Measurements from ENCODE around the gene ZNF470. TPM values are rescaled to one million over a fixed set of nuclear protein-coding genes. Genes with fewer than 3 reads are reported as not detected.
A peak's percentile ranks its signal among the peaks of the same experiment; 100 is the strongest.

Gene ZNF470
- polyA plus RNA-seq, 1 experiment, result 3.8 TPM

GRCh38 chr19:56538761-56539263 lies 28.5 kb upstream of the ZNF470 start, which contains the start of gene ZFP28:
TSS of gene ZFP28 (plus strand) at chr19:56538948. CDS start at chr19:56539019, 71 bp downstream.
- DNase-seq (ENCODE audit: low read depth, low spot score), result no peak
- peaks cover 55% of the 10 kb centered on the region for H3K9me3 ChIP-seq (ENCODE audit: control insufficient read depth, insufficient read depth, low read length)
- peak within 1 kb of the TSS; percentile 83 for H3K4me3 ChIP-seq (ENCODE audit: low read depth, low read length)
- no peak for TF ChIP-seq CTCF (IDR thresholded peaks at IDR 0.05; ENCODE audit: low read depth, low read length)
- no peaks in the 10 kb centered on the region for H3K27me3 ChIP-seq (ENCODE audit: control insufficient read depth, insufficient read depth, low read length)
- peak within 1 kb of the TSS; percentile 88 for H3K27ac ChIP-seq (ENCODE audit: low read depth, low read length)
- ChIA-PET CTCF (no interaction called here), POLR2A (interaction anchor here (0.7 kb wide), 2 partner anchors 57 to 135 kb away, joined by 3 to 8 read pairs; partner anchors contain the start of gene ZNF71)

GRCh38 chr19:56543776-56544175 lies 23.5 kb upstream of the ZNF470 start:
- no peak for DNase-seq (ENCODE audit: low read depth, low spot score)
- H3K27ac ChIP-seq (ENCODE audit: low read depth, low read length), result no peak overlapping the region
- H3K4me3 ChIP-seq (ENCODE audit: low read depth, low read length), result no peak overlapping the region
- no peaks in the 10 kb centered on the region for H3K27me3 ChIP-seq (ENCODE audit: control insufficient read depth, insufficient read depth, low read length)
- ChIA-PET POLR2A (no interaction called here), CTCF (no interaction called here)
- TF ChIP-seq CTCF (IDR thresholded peaks at IDR 0.05; ENCODE audit: low read depth, low read length), result no peak
- peaks cover 49% of the 10 kb centered on the region for H3K9me3 ChIP-seq (ENCODE audit: control insufficient read depth, insufficient read depth, low read length)

- Histone ChIP-seq H3K9me3 (ENCODE audit: control insufficient read depth, insufficient read depth, low read length) (peaks cover 41% of the 10 kb centered on the region), H3K4me3 (ENCODE audit: low read depth, low read length) (no peak overlapping the region), H3K27me3 (ENCODE audit: control insufficient read depth, insufficient read depth, low read length) (no peaks in the 10 kb centered on the region), H3K27ac (ENCODE audit: low read depth, low read length) (no peak overlapping the region)
- no peak for DNase-seq (ENCODE audit: low read depth, low spot score)
- TF ChIP-seq CTCF (IDR thresholded peaks at IDR 0.05; ENCODE audit: low read depth, low read length), result 0 out of 2 replicates have a peak, but pooled peaks have one; percentile 10
- POLR2A ChIA-PET, result no interaction called here
- CTCF ChIA-PET, result no interaction called here
Observed at GRCh38 chr19:56547535-56547934, 19.7 kb upstream of the ZNF470 start.

- no peak for DNase-seq (ENCODE audit: low read depth, low spot score)
- H3K27ac ChIP-seq (ENCODE audit: low read depth, low read length), result no peak overlapping the region
- ChIA-PET CTCF (no interaction called here), POLR2A (no interaction called here)
- peaks cover 36% of the 10 kb centered on the region for H3K9me3 ChIP-seq (ENCODE audit: control insufficient read depth, insufficient read depth, low read length)
- TF ChIP-seq CTCF (IDR thresholded peaks at IDR 0.05; ENCODE audit: low read depth, low read length), result no peak
- no peaks in the 10 kb centered on the region for H3K27me3 ChIP-seq (ENCODE audit: control insufficient read depth, insufficient read depth, low read length)
- no peak overlapping the region for H3K4me3 ChIP-seq (ENCODE audit: low read depth, low read length)
Observed at GRCh38 chr19:56554272-56554869, 12.9 kb upstream of the ZNF470 start.

- ChIA-PET POLR2A (no interaction called here), CTCF (no interaction called here)
- no peak for TF ChIP-seq CTCF (IDR thresholded peaks at IDR 0.05; ENCODE audit: low read depth, low read length)
Observed at GRCh38 chr19:56562766-56563165, 4.5 kb upstream of the ZNF470 start.

More at GRCh38 chr19:56562766-56563165, 4.5 kb upstream of the ZNF470 start:
- DNase-seq (ENCODE audit: low read depth, low spot score), result no peak
- no peak overlapping the region for H3K4me3 ChIP-seq (ENCODE audit: low read depth, low read length)
- H3K27ac ChIP-seq (ENCODE audit: low read depth, low read length), result no peak overlapping the region
- H3K9me3 ChIP-seq (ENCODE audit: control insufficient read depth, insufficient read depth, low read length), result peaks cover 41% of the 10 kb centered on the region
- no peaks in the 10 kb centered on the region for H3K27me3 ChIP-seq (ENCODE audit: control insufficient read depth, insufficient read depth, low read length)

Measured in AG04450 (cell line).